ACC112 (cell line): ENCODE data around the gene TAPT1.
A peak's percentile ranks its signal among the peaks of the same experiment; 100 is the strongest.

Source experiments
- H2AFZ ChIP-seq: fragments of 200-600 bp; sonication (generic); one replicate; pipeline ENCODE4 v1.6.0; 2017; ENCODE audit warnings: antibody characterized with exemption, low read length; ENCODE audit not compliant: unreplicated experiment
- H3K27ac ChIP-seq: fragments of 200-600 bp; sonication (generic); 2 replicates; pipeline ENCODE4 v1.5.1; 2014; ENCODE audit warnings: low read depth, mild to moderate bottlenecking, antibody characterized with exemption, low read length, moderate library complexity
- H3K27me3 ChIP-seq: fragments of 200-600 bp; sonication (generic); 2 replicates; pipeline ENCODE4 v1.6.1; 2014; ENCODE audit warnings: mild to moderate bottlenecking, antibody characterized with exemption, low read length, moderate library complexity, mixed read lengths; ENCODE audit not compliant: insufficient read depth
- H3K36me3 ChIP-seq: fragments of 200-600 bp; sonication (generic); 2 replicates; pipeline ENCODE4 v1.6.1; 2016; ENCODE audit warnings: mild to moderate bottlenecking, antibody characterized with exemption, low read length, moderate library complexity, mixed read lengths; ENCODE audit not compliant: insufficient read depth
- H3K4me1 ChIP-seq: fragments of 200-600 bp; sonication (generic); one replicate; pipeline ENCODE4 v1.6.1; 2016; ENCODE audit warnings: low read length, mixed read lengths; ENCODE audit not compliant: insufficient read depth, unreplicated experiment, control insufficient read depth
- H3K4me3 ChIP-seq: fragments of 200-600 bp; sonication (generic); 2 replicates; pipeline ENCODE4 v1.5.1; 2014; ENCODE audit warnings: mild to moderate bottlenecking, low read depth, low read length
- H3K79me2 ChIP-seq: fragments of 200-600 bp; sonication (generic); one replicate; pipeline ENCODE4 v1.6.0; 2016; ENCODE audit warnings: low read length; ENCODE audit not compliant: control insufficient read depth, unreplicated experiment, insufficient read depth

Gene TAPT1

DNA sequence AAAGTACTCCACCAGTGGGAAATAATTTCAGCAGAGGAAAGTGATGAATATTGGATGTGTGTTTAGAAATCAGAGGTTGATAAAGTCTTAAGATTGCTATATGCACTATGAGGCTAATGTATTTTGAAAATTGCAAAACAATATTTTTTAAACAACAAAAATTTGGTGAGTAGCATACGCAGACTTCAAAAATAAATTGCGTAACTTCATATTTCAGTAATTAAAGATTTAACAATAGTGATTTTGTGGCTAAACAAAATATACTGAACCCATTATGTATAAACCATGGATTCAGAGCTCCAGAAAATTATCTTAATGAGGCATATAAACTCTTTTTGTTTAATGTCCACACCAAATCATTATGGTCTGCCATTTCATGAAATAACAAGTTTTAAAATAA lies 3.3 kb upstream of the TAPT1 start:
- Histone ChIP-seq H2AFZ (no peak overlapping the region), H3K4me3 (no peak overlapping the region), H3K27me3 (no peaks in the 10 kb centered on the region), H3K79me2 (peaks cover 35% of the 10 kb centered on the region), H3K27ac (no peak overlapping the region), H3K36me3 (no peaks in the 10 kb centered on the region), H3K4me1 (peaks cover 26% of the 10 kb centered on the region)

DNA sequence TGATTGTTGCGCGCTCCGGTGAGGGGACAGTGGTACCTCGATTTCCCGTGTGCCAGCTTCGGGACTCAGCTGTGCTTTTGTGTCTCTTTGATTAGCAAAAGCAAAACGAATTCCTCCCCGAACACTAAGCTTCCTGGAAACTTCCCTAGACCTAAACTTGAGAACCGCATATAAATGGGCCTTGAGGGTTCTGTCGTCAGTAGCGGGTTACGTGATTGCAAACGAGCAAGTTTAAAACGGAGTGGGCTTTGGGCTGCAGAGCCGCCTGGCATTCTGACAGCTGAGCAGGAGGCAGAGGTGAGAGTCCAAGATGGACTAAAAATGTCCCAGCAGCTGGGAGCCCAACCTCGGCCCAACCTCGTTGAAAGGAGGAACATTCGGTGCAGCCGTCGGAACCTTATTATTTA lies 1.2 kb upstream of the TAPT1 start:
- H3K36me3 ChIP-seq: no peaks in the 10 kb centered on the region
- H3K79me2 ChIP-seq: peaks cover 54% of the 10 kb centered on the region
- peak overlapping the region; percentile 68; the same call in 1 of the 2 replicates for H3K27ac ChIP-seq
- no peaks in the 10 kb centered on the region for H3K27me3 ChIP-seq
- H3K4me1 ChIP-seq: peaks cover 34% of the 10 kb centered on the region
- H3K4me3 ChIP-seq: peak overlapping the region; percentile 79
- peak overlapping the region; percentile 61 for H2AFZ ChIP-seq

DNA sequence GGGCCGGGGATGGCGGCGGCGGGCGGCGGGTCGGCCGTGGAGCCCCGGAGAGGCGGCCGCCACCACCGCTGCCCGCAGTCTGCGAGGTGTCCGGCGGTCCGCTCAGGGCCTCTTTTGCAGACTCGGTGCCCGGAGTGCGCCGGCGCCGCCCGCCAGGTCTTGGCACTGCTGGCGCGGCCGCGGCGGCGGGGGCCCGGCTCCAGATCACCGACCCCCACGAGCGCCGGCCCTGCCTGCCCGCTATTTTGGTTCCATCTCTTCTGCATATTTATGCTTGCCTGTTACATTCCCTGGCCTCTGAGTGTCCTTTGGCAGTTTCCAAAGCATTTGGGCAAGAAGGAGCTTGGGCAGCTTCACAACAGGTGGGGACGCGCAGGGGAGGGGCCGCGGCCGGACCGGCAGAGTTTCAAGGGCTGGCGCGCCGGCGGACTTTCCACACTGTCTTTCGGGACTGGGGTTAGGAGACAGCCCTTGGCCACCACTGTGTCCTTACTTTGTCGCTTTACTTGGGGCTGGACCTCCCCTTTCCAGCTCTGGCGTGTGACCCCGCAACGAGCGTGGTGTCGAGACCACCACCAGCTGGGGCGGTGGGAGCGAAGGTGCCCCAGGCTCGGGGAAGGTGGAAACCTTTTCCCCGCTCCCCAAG lies 668 bp upstream of the TAPT1 start:
- Histone ChIP-seq H3K27ac (peak overlapping the region; percentile 68), H2AFZ (peak overlapping the region; percentile 61), H3K79me2 (peaks cover 56% of the 10 kb centered on the region), H3K4me3 (peak overlapping the region; percentile 79), H3K36me3 (no peaks in the 10 kb centered on the region), H3K4me1 (peaks cover 31% of the 10 kb centered on the region), H3K27me3 (no peaks in the 10 kb centered on the region)

DNA sequence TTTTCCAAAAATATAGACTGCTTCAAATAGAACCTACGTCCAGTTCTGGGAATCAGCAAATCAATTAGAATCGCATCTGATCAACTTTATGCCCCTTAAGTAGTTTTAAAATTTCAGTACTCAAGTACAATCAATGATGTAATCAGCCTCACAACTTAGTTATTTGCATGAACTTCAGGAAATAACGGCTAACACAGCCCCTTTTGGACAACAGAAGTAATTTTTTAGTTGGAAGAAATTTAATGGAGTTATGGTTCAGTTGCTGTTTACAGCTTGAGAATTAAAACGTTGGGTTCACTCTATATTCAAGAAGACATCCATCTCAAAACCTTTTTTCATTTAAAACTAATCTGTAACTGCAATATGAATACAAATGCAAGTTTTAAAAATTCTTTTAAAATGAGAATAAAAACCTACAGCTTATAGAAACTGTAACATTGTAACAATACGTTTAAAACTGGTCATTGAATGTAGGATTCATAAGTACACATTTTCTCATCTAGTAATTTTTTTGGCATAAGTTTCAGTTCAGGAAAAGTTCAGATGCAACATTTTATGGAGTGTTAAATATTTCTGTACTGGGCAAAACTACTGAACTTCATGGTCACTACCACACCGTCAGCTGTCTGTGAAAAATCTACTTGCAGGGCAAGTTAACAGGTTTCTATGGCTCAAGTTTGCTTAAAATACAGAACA lies 956 bp downstream of the TAPT1 start:
- H3K36me3 ChIP-seq: no peaks in the 10 kb centered on the region
- peaks cover 57% of the 10 kb centered on the region for H3K79me2 ChIP-seq
- H3K27ac ChIP-seq: peak overlapping the region; percentile 20; the same call in 1 of the 2 replicates
- H3K4me3 ChIP-seq: peak overlapping the region; percentile 79
- H3K27me3 ChIP-seq: no peaks in the 10 kb centered on the region
- H2AFZ ChIP-seq: peak overlapping the region; percentile 92
- peaks cover 20% of the 10 kb centered on the region for H3K4me1 ChIP-seq

DNA sequence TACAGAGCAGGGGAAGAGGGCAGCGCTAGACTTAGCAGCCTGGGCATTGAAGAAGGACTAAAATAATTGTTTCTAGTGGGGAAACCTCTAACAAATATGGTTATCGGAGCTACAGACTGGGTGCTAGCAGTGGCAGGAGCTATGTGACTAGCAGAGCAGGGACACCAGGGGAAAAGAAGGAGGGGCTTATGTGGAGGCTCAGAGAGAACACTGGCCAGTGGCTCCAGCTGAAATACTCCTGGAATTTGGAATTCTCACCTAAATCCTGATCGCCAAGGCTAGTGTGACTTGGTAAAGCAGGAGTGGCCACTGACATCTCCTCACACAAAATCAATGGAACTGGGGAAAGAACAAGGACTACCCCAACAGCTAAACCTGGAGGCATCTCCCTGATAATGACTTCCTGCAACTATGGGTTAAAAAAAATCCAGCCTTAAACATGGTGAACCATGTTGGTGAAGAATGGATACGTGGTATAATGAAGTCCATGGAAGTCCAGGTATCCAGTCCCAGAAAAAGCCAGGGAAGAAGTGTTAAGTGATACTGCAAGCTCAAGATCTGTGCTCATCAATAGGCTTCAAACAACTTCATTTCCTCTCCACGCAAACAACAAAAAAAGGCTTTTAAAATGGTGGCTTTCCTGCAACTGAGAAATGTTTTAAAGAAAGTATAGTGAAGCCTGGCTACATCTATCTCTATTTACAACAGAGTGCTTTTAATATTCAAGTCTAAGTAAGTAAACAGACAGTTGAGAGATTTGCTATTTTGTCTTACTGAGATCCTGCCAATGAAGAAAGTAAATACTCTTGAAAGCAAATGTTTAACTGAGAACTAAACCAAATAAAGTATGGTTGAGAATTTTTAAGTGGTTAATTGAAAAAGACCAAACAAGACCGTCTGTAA lies 1.8 kb downstream of the TAPT1 start:
- Histone ChIP-seq H2AFZ (peak overlapping the region; percentile 2), H3K4me3 (peak overlapping the region; percentile 79)

DNA sequence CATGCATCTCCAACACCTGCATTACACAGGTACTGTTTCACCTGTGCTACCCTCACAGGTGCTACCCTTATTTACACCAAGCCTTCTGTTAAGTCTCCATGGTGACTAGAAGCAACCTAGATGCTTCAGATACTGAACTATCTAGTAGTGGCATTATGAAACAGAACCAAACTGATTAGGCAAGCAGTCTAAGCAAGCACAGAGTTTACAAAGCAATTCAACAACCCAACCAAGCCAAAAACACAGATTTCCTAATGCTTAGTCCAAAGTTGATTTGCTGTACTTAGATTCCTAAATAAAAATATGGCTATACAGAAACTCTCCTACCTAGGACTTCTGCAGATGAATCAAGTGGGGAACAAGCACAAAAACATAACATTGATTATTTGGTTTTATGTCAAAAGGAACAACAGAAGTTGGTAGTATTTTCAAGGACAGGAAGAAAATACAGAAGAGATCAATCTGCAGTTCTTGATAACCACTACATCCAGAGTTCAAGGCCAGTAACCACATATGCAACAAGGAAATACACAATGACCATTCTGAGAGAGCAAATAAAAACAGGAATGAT lies 3.2 kb downstream of the TAPT1 start:
- H3K36me3 ChIP-seq: no peaks in the 10 kb centered on the region
- no peaks in the 10 kb centered on the region for H3K27me3 ChIP-seq
- peaks cover 18% of the 10 kb centered on the region for H3K4me1 ChIP-seq
- H3K79me2 ChIP-seq: peaks cover 64% of the 10 kb centered on the region
- no peak overlapping the region for H2AFZ ChIP-seq
- H3K4me3 ChIP-seq: no peak overlapping the region
- H3K27ac ChIP-seq: no peak overlapping the region

More for the DNA sequence above, 1.8 kb downstream of the TAPT1 start:
- Histone ChIP-seq H3K4me1 (peaks cover 20% of the 10 kb centered on the region), H3K36me3 (no peaks in the 10 kb centered on the region), H3K27ac (no peak overlapping the region), H3K27me3 (no peaks in the 10 kb centered on the region), H3K79me2 (peaks cover 61% of the 10 kb centered on the region)

DNA sequence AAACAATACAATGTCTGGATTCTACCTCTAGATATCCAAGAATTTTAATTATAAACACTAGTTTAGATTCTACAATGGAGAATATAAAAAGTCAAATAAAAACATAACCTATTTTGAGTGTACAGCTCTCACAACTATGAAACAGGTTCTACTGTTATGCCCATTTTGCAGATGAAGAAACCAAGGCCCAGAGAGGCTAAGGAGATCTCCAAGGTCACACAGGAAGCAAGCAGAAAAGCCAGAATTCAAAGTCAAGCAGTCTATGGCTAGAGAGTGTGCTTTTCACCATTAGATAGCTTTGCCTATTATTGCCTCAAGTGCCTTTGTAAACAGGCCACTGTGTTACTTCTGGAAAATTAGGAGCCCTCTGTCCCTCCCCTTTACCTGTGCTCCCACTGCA lies 7.3 kb downstream of the TAPT1 start:
- Histone ChIP-seq H2AFZ (no peak overlapping the region), H3K4me3 (no peak overlapping the region), H3K4me1 (peaks cover 5% of the 10 kb centered on the region), H3K27me3 (no peaks in the 10 kb centered on the region), H3K27ac (no peak overlapping the region), H3K36me3 (no peaks in the 10 kb centered on the region), H3K79me2 (peaks cover 48% of the 10 kb centered on the region)

DNA sequence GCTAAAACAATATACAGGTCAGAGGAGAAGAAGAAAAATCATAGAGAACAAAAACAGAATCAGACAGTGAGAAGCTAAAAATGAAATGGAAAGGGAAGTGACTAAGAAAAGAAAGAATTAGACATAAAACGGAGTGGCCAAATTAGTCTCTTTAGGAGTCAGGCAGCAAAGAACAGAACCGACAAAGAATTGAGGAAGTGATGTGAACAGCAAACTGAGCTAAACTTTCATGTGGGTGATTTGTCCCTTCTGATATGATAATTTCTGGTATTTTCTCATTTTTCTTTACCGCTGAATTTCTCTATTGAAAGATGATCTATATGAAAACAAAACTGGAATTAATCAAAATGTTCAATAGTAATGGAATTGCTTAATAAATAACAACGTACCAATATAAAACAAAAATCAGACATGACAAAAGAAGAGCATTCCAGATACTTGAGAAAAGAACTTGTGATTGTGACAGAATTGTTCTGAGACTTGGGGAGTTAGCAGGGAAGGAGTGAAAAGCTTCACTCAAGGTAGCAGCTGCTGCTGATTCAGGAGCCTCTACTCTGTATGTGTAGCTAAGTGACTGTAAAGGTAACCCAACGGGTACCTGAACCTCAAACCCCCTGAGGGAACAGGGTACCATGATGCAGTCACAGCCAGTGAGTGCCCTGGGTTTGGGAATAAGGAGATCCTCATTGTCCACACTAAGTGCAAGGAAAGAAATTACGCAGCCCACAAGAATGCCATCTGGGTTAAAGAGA lies 8.8 kb downstream of the TAPT1 start:
- Histone ChIP-seq H3K4me3 (no peak overlapping the region), H3K27me3 (no peaks in the 10 kb centered on the region), H3K4me1 (no peaks in the 10 kb centered on the region), H3K27ac (no peak overlapping the region), H2AFZ (no peak overlapping the region), H3K79me2 (peaks cover 34% of the 10 kb centered on the region), H3K36me3 (no peaks in the 10 kb centered on the region)

DNA sequence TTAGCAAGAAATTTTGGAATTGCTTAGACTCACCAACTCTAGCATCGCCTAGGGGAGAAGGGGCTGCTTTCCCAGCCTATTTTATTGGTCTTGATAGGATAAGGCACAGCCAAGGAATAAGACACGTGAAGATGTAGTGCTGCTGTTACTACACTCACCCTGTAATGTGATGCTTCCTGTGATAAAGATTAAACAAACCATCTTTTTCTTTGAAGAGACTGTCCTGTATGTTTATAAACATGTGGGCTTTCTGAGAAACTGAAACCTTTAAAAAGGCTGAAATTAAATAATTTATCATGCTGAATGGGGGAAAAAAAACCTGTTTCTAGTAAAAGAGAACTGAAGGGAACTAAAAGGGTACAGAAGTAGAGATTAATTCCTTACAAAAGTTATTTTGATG lies 13.2 kb downstream of the TAPT1 start:
- no peaks in the 10 kb centered on the region for H3K4me1 ChIP-seq
- H3K27me3 ChIP-seq: no peaks in the 10 kb centered on the region
- no peak overlapping the region for H3K4me3 ChIP-seq
- no peaks in the 10 kb centered on the region for H3K36me3 ChIP-seq
- H2AFZ ChIP-seq: no peak overlapping the region
- no peak overlapping the region for H3K27ac ChIP-seq
- peaks cover 15% of the 10 kb centered on the region for H3K79me2 ChIP-seq
